GM18867 (cell line): ENCODE data around the gene STX3.
"Not testable (repeated sequence)": the region's sequence is repeated elsewhere in the genome, so short reads cannot be mapped to it uniquely, and the experiment has no call there.

Source experiments
- ATAC-seq: cut with Tn5 transposase; IDR thresholded peaks from one replicate; pipeline ENCODE4 v1.9.1; 2021; ENCODE audit warnings: mild to moderate bottlenecking, moderate library complexity; ENCODE audit not compliant: unreplicated experiment

STX3 gene

GRCh38 chr11:59785818-59786217, 30.6 kb downstream of the STX3 start:
- ATAC-seq: no peak

GRCh38 chr11:59787255-59787588, 32.0 kb downstream of the STX3 start:
- no peak for ATAC-seq

- ATAC-seq: no peak
These were observed 32.6 kb downstream of the STX3 start for GRCh38 chr11:59787816-59788215.

- no peak for ATAC-seq
These were observed 36.5 kb downstream of the STX3 start for GRCh38 chr11:59791639-59792038.

- no peak for ATAC-seq
These were observed 37.3 kb downstream of the STX3 start for GRCh38 chr11:59792507-59792906.

- no peak for ATAC-seq
These were observed 39.2 kb downstream of the STX3 start for GRCh38 chr11:59794417-59794816.

- no peak for ATAC-seq
These were observed 45.3 kb downstream of the STX3 start for GRCh38 chr11:59800390-59801025.

GRCh38 chr11:59801160-59801706, 46.1 kb downstream of the STX3 start:
- no peak for ATAC-seq

GRCh38 chr11:59801981-59802638, 46.9 kb downstream of the STX3 start:
- ATAC-seq: peak; percentile 24

- peak; percentile 72 for ATAC-seq
These were observed 47.5 kb downstream of the STX3 start for GRCh38 chr11:59802639-59803176.

GRCh38 chr11:59804061-59804460, 48.9 kb downstream of the STX3 start:
- no peak for ATAC-seq

- ATAC-seq: no peak
These were observed 52.0 kb downstream of the STX3 start for GRCh38 chr11:59807047-59807610.

- peak; percentile 98 for ATAC-seq
These were observed 55.2 kb downstream of the STX3 start, which contains the start of gene MRPL16 for GRCh38 chr11:59810189-59810910. TSS of gene MRPL16 (minus strand) at chr11:59810778. CDS start at chr11:59810658, 120 bp downstream.

GRCh38 chr11:59810911-59811259, 55.7 kb downstream of the STX3 start:
- no peak for ATAC-seq

GRCh38 chr11:59812220-59812619, 57.0 kb downstream of the STX3 start:
- ATAC-seq: no peak

- ATAC-seq: no peak
These were observed 58.2 kb downstream of the STX3 start for GRCh38 chr11:59813364-59813763.

- ATAC-seq: no peak
These were observed 58.8 kb downstream of the STX3 start for GRCh38 chr11:59814021-59814420.

GRCh38 chr11:59815754-59816153, 60.6 kb downstream of the STX3 start:
- ATAC-seq: no peak

GRCh38 chr11:59816434-59816833, 61.3 kb downstream of the STX3 start:
- not testable (repeated sequence) for ATAC-seq

- no peak for ATAC-seq
These were observed 63.4 kb downstream of the STX3 start for GRCh38 chr11:59818572-59818971.

GRCh38 chr11:59822989-59823566, 67.9 kb downstream of the STX3 start:
- peak; percentile 95 for ATAC-seq
